SK-N-SH treated with all-trans-retinoic acid at 6 μM for 48 hours (cell line): ENCODE measurements around the gene CHODL.

Source experiments
- CSDC2 ChIP-seq: fragments of 250-450 bp; sonication (Bioruptor Pico); IDR thresholded peaks from 2 replicates; pipeline ENCODE4 v1.5.0; 2020; ENCODE audit warnings: mild to moderate bottlenecking, moderate library complexity
- TOX ChIP-seq: fragments of 250-450 bp; sonication (Bioruptor Pico); IDR thresholded peaks from 2 replicates; pipeline ENCODE4 v1.8.0; 2021; ENCODE audit warnings: mild to moderate bottlenecking, moderate library complexity, borderline replicate concordance
- ZFP3 ChIP-seq: fragments of 250-450 bp; sonication (Bioruptor Pico); IDR thresholded peaks from 2 replicates; pipeline ENCODE4 v1.5.0; 2020; ENCODE audit warnings: mild to moderate bottlenecking, moderate library complexity
- TF ChIP-seq, protein P1 (sequence below): fragments of 250-450 bp; sonication (Bioruptor Pico); IDR thresholded peaks from 2 replicates; pipeline ENCODE4 v1.8.0; 2020; ENCODE audit warnings: mild to moderate bottlenecking, moderate library complexity, borderline replicate concordance

DNA sequence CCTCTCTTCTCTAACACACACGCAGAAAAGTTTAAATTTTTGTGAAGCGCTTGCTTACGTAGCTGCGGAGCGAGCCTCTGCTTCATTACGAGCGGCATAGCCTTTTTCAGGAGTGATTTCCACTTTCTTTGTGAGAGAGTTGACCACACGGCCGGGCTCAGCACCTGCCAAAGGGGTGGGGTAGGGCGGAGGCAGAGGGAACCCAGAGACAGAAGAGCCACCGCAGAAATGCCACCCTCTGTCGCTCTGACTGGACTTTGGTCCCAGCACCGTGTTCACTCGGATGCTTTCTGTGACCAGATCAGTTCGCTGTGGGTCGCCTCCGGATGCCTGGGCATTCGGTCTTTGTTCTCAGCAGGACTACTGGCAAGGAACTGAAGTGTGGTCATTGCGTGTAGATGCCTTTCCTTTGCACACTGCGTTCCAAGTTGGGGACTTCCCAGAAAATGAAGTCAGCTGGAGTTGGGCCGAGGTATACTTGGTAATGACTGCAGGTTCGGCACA is 883 bp downstream of the CHODL start:
- TF ChIP-seq, protein P1, sequence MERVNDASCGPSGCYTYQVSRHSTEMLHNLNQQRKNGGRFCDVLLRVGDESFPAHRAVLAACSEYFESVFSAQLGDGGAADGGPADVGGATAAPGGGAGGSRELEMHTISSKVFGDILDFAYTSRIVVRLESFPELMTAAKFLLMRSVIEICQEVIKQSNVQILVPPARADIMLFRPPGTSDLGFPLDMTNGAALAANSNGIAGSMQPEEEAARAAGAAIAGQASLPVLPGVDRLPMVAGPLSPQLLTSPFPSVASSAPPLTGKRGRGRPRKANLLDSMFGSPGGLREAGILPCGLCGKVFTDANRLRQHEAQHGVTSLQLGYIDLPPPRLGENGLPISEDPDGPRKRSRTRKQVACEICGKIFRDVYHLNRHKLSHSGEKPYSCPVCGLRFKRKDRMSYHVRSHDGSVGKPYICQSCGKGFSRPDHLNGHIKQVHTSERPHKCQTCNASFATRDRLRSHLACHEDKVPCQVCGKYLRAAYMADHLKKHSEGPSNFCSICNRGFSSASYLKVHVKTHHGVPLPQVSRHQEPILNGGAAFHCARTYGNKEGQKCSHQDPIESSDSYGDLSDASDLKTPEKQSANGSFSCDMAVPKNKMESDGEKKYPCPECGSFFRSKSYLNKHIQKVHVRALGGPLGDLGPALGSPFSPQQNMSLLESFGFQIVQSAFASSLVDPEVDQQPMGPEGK (CRISPR knock-in tag): no peak
- TF ChIP-seq ZFP3 (CRISPR knock-in tag) (no peak), TOX (CRISPR knock-in tag) (no peak), CSDC2 (CRISPR knock-in tag) (no peak)
